CMK (cell line): ENCODE measurements around the gene PMM1.
A peak's percentile ranks its signal among the peaks of the same experiment; 100 is the strongest.
"Not testable (repeated sequence)": the region's sequence is repeated elsewhere in the genome, so short reads cannot be mapped to it uniquely, and the experiment has no call there.

Experiments used
- DNase-seq: peaks from one replicate; pipeline ENCODE4 v3.0.0-alpha.2; 2010; ENCODE audit warnings: low read depth

Gene PMM1

GRCh38 chr22:41563051-41563711 is 26.5 kb downstream of the PMM1 start:
- no peak for DNase-seq

- no peak for DNase-seq
These were observed 27.2 kb downstream of the PMM1 start for GRCh38 chr22:41562461-41562860.

- no peak for DNase-seq
These were observed 27.9 kb downstream of the PMM1 start for GRCh38 chr22:41561788-41562187.

- DNase-seq, result no peak
These were observed 28.3 kb downstream of the PMM1 start for GRCh38 chr22:41561335-41561734.

GRCh38 chr22:41560095-41560471 is 29.6 kb downstream of the PMM1 start:
- DNase-seq, result no peak

GRCh38 chr22:41558241-41558630 is 31.4 kb downstream of the PMM1 start:
- DNase-seq, result not testable (repeated sequence)

- no peak for DNase-seq
These were observed 32.0 kb downstream of the PMM1 start for GRCh38 chr22:41557401-41558240.

- DNase-seq, result no peak
These were observed 33.1 kb downstream of the PMM1 start for GRCh38 chr22:41556561-41556960.

GRCh38 chr22:41555325-41555982 is 34.2 kb downstream of the PMM1 start:
- DNase-seq, result no peak

- DNase-seq, result no peak
These were observed 37.6 kb downstream of the PMM1 start for GRCh38 chr22:41551877-41552582.

GRCh38 chr22:41550952-41551491 is 38.6 kb downstream of the PMM1 start:
- DNase-seq, result no peak

GRCh38 chr22:41548830-41549211 is 40.8 kb downstream of the PMM1 start:
- DNase-seq, result no peak

GRCh38 chr22:41544671-41545476 is 44.8 kb downstream of the PMM1 start:
- no peak for DNase-seq

GRCh38 chr22:41543854-41544670 is 45.6 kb downstream of the PMM1 start, which contains the start of gene POLR3H:
Gene POLR3H, minus strand, starts transcription at chr22:41544470. Its CDS starts 369 bp downstream, at chr22:41544101.
- DNase-seq, result peak; percentile 88

GRCh38 chr22:41542224-41542623 is 47.4 kb downstream of the PMM1 start:
- no peak for DNase-seq

- DNase-seq, result no peak
These were observed 48.2 kb downstream of the PMM1 start for GRCh38 chr22:41541484-41541883.

- no peak for DNase-seq
These were observed 49.3 kb downstream of the PMM1 start for GRCh38 chr22:41540365-41540764.

- DNase-seq, result no peak
These were observed 49.7 kb downstream of the PMM1 start for GRCh38 chr22:41540006-41540315.

GRCh38 chr22:41539146-41540005 is 50.3 kb downstream of the PMM1 start:
- DNase-seq, result no peak

GRCh38 chr22:41538583-41538982 is 51.1 kb downstream of the PMM1 start:
- DNase-seq, result no peak
